H1 (cell line): Measurements from ENCODE around the gene CCL23. TPM values are rescaled to one million over a fixed set of nuclear protein-coding genes. Genes with fewer than 3 reads are reported as not detected.

Source experiments
- CHD7 ChIP-seq: fragments of 300-600 bp; sonication (generic); IDR thresholded peaks from 2 replicates; pipeline ENCODE4 v1.7.1; 2012; ENCODE audit warnings: low read length, moderate library complexity, mild to moderate bottlenecking, inconsistent platforms; ENCODE audit not compliant: insufficient replicate concordance
- CTBP2 ChIP-seq: IDR thresholded peaks from 2 replicates; pipeline ENCODE4 v1.7.0; 2011; ENCODE audit warnings: borderline replicate concordance, mild to moderate bottlenecking, moderate library complexity, mixed read lengths, low read length; ENCODE audit not compliant: insufficient read depth, insufficient read length
- CTCF ChIP-seq, 3 experiments: IDR thresholded peaks; 1 replicate in 2 of 3; 2 replicates in 1 of 3; pipeline versions ENCODE4 v1.5.1 to v1.6.1; 2011; ENCODE audit warnings: low read length in 3 of 3, mild to moderate bottlenecking in 3 of 3, inconsistent platforms in 2 of 3, low read depth in 1 of 3, moderate library complexity in 1 of 3; ENCODE audit not compliant: insufficient read depth in 1 of 3; ENCODE audit errors: control extremely low read depth in 1 of 3
- polyA plus RNA-seq, 7 experiments: library from polyadenylated mRNA; depleted of rRNA in 3 of 7; stranded (reverse) in 5 of 7; unstranded in 2 of 7; fragments of >200 nt in 5 of 7; fragments of 200-250 nt in 2 of 7; gene quantifications; 1 replicate in 5 of 7; 2 replicates in 1 of 7; 4 replicates in 1 of 7; pipeline versions ENCODE4 v1.2.1 to v1.2.3, GENCODE V29; 2011 to 2013; ENCODE audit warnings: missing spikeins in 2 of 7, mixed read lengths in 2 of 7
- total RNA-seq: library from RNA; stranded (reverse); fragmentation: NEBNext Ultra II Directional; extraction: Animal tissue kit (Norgen Biotek cat#: 25700); gene quantifications from 2 replicates; pipeline ENCODE4 v1.2.1, GENCODE V29; 2021

CCL23 gene
- total and polyA plus RNA-seq, 2 of the 8 experiments (the other 6 are each of a cell fraction or from before 2014, with no cell fraction given) = not detected

DNA sequence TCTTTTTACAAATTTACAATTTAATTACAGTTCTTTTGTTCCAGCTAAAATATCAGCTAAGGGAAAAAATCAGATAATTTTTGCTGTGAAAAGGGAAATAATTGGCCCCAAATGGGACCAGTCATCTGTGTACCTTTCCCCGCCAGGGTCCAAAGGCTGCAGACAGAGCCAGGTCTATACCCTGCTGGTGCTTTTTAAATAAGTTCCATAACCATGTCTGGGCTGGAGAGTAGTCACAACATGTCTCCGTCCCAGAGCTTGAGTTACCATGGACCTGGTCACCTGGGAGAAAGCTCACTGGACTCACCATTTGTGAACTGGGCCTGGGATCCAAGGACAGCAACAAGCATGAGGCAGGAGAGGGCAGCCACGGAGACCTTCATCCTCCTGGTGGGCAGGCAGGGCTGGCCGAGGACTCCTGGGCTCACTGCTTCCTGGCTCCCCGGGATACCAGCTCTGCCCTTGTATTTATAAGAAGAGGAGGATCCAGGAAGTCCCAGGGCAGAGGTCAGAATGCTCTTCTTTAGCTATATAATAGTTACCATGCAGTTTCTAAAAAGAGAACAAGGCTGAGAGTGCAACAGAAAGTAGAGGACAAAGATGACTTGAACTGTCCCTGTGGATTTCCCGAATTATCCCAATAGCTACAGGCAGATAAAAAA is 16.5 kb downstream of the CCL23 start, which contains the start of gene CCL15 (continued):
- TF ChIP-seq CTCF (IDR thresholded peaks at IDR 0.05; ENCODE audit: control extremely low read depth in 1 of 3, insufficient read depth in 1 of 3, low read depth in 1 of 3, low read length in 3 of 3) (no peak), CTBP2 (no peak), CHD7 (no peak)
